GM18507 (cell line): ENCODE results near the gene RABL6.
"Not testable (repeated sequence)": the region's sequence is repeated elsewhere in the genome, so short reads cannot be mapped to it uniquely, and the experiment has no call there.

Experiments
- DNase-seq: peaks from one replicate; pipeline ENCODE4 v3.0.0; 2011; ENCODE audit warnings: low read depth; ENCODE audit not compliant: insufficient read length; ENCODE audit errors: extremely low spot score
- FAIRE-seq: peaks from 2 replicates; lab custom pipeline; 2011; peaks lifted over from hg19 to GRCh38; lab: Jason Lieb, UNC

The RABL6 gene

GRCh38 chr9:136807281-136808074 is at the start of gene RABL6:
TSS of gene RABL6 (plus strand) at chr9:136807948. CDS start at chr9:136808197, 249 bp downstream.
- peak; percentile 72 for FAIRE-seq
- peak; percentile 97 for DNase-seq

GRCh38 chr9:136759001-136759400 is 48.7 kb upstream of the RABL6 start:
- no peak for FAIRE-seq
- DNase-seq, result no peak

- FAIRE-seq (no peak), DNase-seq (no peak)
These were observed 48.1 kb upstream of the RABL6 start for GRCh38 chr9:136759436-136760325.

GRCh38 chr9:136760424-136760823 is 47.3 kb upstream of the RABL6 start:
- FAIRE-seq, result no peak

GRCh38 chr9:136760834-136761544 is 46.8 kb upstream of the RABL6 start:
- not testable (repeated sequence) for DNase-seq
- FAIRE-seq, result peak; percentile 82

More at GRCh38 chr9:136760424-136760823, 47.3 kb upstream of the RABL6 start:
- DNase-seq, result no peak

- DNase-seq (no peak), FAIRE-seq (no peak)
These were observed 46.2 kb upstream of the RABL6 start for GRCh38 chr9:136761545-136761981.

- FAIRE-seq, result no peak
- DNase-seq, result no peak
These were observed 45.5 kb upstream of the RABL6 start for GRCh38 chr9:136762221-136762691.

GRCh38 chr9:136762915-136763648 is 44.7 kb upstream of the RABL6 start:
- FAIRE-seq (no peak), DNase-seq (no peak)

GRCh38 chr9:136763649-136764035 is 44.1 kb upstream of the RABL6 start:
- DNase-seq (no peak), FAIRE-seq (no peak)

GRCh38 chr9:136764301-136764891 is 43.4 kb upstream of the RABL6 start, which contains the start of gene LCN15:
TSS of gene LCN15 (minus strand) at chr9:136764518. CDS start at chr9:136764488, 30 bp downstream.
- FAIRE-seq (no peak), DNase-seq (no peak)

GRCh38 chr9:136765041-136765440 is 42.7 kb upstream of the RABL6 start:
- DNase-seq, result no peak
- FAIRE-seq, result no peak

GRCh38 chr9:136765745-136766409 is 41.9 kb upstream of the RABL6 start:
- not testable (repeated sequence) for DNase-seq
- peak; percentile 81 for FAIRE-seq

- not testable (repeated sequence) for DNase-seq
- FAIRE-seq, result peak; percentile 83
These were observed 41.2 kb upstream of the RABL6 start for GRCh38 chr9:136766410-136767120.

GRCh38 chr9:136769710-136770191 is 38.0 kb upstream of the RABL6 start:
- no peak for FAIRE-seq
- no peak for DNase-seq

- FAIRE-seq, result no peak
- no peak for DNase-seq
These were observed 35.8 kb upstream of the RABL6 start for GRCh38 chr9:136771907-136772415.

GRCh38 chr9:136773386-136774044 is 34.2 kb upstream of the RABL6 start:
- FAIRE-seq (peak; percentile 24), DNase-seq (no peak)
